NCI-H748 (cell line): Measurements from ENCODE around the gene RUFY1.
"Not testable (repeated sequence)": the region's sequence is repeated elsewhere in the genome, so short reads cannot be mapped to it uniquely, and the experiment has no call there.

Experiments used
- DNase-seq: peaks from one replicate; lab custom pipeline; 2025; ENCODE audit not compliant: unreplicated experiment; lab: John Stamatoyannopoulos, UW

RUFY1 gene

DNA sequence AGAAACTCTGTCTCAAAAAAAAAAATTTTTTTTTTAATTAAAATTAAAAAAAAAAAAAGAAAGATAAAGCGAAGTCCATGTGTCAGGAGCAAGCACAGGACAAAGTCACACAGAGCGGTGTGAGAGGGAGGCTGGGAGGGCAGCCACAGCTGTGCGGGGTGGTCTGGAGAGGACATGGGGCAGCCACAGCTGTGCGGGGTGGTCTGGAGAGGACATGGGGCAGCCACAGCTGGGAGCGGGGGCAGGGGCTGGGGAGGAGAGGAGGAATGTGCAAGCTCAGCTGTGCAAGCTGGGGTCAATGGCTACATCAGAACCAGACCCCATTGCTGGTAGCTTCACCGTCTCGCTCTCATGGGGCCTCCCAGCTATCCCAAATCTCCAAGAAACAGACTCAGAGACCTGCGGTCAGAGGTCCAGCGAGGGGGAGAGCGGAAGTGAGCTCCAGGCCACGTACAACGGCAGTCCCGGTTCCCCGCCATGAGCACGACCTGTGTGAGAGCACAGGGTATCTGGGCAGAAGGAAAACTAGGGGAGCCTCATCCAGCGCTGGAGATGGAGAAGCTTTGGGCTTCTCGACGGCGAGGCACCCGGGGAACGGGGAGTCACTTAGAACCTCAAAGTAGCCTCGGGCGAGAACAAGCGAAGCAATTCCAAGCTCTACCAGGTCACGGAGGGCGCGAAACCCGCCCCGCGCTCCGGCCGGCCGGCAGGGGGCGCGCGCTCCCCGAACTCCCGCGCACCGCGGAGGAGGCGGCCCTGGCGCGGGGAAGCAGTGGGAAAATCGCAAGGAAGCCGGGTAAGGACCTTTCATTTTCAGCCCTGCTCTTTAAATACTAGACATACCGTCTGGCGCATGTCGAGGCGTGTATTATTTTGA lies 107.2 kb downstream of the RUFY1 start:
- not testable (repeated sequence) for DNase-seq

- DNase-seq = peak; percentile 32
Observed at GRCh38 chr5:179658179-179658856, 108.0 kb downstream of the RUFY1 start.
